HG03457 (cell line): Measurements from ENCODE around the gene MAVS.
"Not testable (repeated sequence)": the region's sequence is repeated elsewhere in the genome, so short reads cannot be mapped to it uniquely, and the experiment has no call there.

Source experiments
- ATAC-seq: cut with Tn5 transposase; IDR thresholded peaks from one replicate; pipeline ENCODE4 v1.9.1; 2021; ENCODE audit warnings: moderate number of reproducible peaks; ENCODE audit not compliant: unreplicated experiment

Gene MAVS

GRCh38 chr20:3878921-3879274 is 32.3 kb downstream of the MAVS start:
- ATAC-seq, result not testable (repeated sequence)

- no peak for ATAC-seq
Observed at GRCh38 chr20:3885715-3886114, 39.1 kb downstream of the MAVS start.

GRCh38 chr20:3887876-3888620 is 41.4 kb downstream of the MAVS start:
- ATAC-seq, result no peak

GRCh38 chr20:3888622-3889488 is 42.2 kb downstream of the MAVS start, which contains the start of gene PANK2:
Gene PANK2 (plus strand): TSS chr20:3889387.
- peak; percentile 85 for ATAC-seq

- ATAC-seq, result no peak
Observed at GRCh38 chr20:3889489-3890397, 43.1 kb downstream of the MAVS start.

- no peak for ATAC-seq
Observed at GRCh38 chr20:3890398-3890751, 43.7 kb downstream of the MAVS start.

GRCh38 chr20:3890999-3891929 is 44.6 kb downstream of the MAVS start:
- no peak for ATAC-seq

- no peak for ATAC-seq
Observed at GRCh38 chr20:3894796-3895195, 48.2 kb downstream of the MAVS start.

GRCh38 chr20:3896302-3896701 is 49.7 kb downstream of the MAVS start:
- no peak for ATAC-seq

GRCh38 chr20:3896853-3897583 is 50.4 kb downstream of the MAVS start:
- ATAC-seq, result no peak

GRCh38 chr20:3898181-3898580 is 51.5 kb downstream of the MAVS start:
- not testable (repeated sequence) for ATAC-seq

GRCh38 chr20:3898639-3899038 is 52.0 kb downstream of the MAVS start:
- no peak for ATAC-seq

GRCh38 chr20:3900187-3900604 is 53.6 kb downstream of the MAVS start:
- no peak for ATAC-seq

- no peak for ATAC-seq
Observed at GRCh38 chr20:3901028-3901705, 54.5 kb downstream of the MAVS start.

- ATAC-seq, result no peak
Observed at GRCh38 chr20:3901706-3902440, 55.2 kb downstream of the MAVS start.

GRCh38 chr20:3902446-3902845 is 55.8 kb downstream of the MAVS start:
- ATAC-seq, result no peak

GRCh38 chr20:3904224-3904623 is 57.6 kb downstream of the MAVS start:
- no peak for ATAC-seq

- ATAC-seq, result no peak
Observed at GRCh38 chr20:3904857-3905256, 58.2 kb downstream of the MAVS start.
